GM10266 (cell line): ENCODE results near the gene ADSS1.

Source experiments
- DNase-seq: peaks from one replicate; pipeline ENCODE4 v3.0.0; 2012; ENCODE audit errors: extremely low spot score
- TF ChIP-seq, protein P1 (sequence below): IDR thresholded peaks from 2 replicates; pipeline ENCODE4 v1.5.1; 2012; ENCODE audit warnings: mild to moderate bottlenecking, low read depth; ENCODE audit not compliant: control insufficient read depth, insufficient read depth; ENCODE audit errors: missing control alignments

Gene ADSS1

DNA sequence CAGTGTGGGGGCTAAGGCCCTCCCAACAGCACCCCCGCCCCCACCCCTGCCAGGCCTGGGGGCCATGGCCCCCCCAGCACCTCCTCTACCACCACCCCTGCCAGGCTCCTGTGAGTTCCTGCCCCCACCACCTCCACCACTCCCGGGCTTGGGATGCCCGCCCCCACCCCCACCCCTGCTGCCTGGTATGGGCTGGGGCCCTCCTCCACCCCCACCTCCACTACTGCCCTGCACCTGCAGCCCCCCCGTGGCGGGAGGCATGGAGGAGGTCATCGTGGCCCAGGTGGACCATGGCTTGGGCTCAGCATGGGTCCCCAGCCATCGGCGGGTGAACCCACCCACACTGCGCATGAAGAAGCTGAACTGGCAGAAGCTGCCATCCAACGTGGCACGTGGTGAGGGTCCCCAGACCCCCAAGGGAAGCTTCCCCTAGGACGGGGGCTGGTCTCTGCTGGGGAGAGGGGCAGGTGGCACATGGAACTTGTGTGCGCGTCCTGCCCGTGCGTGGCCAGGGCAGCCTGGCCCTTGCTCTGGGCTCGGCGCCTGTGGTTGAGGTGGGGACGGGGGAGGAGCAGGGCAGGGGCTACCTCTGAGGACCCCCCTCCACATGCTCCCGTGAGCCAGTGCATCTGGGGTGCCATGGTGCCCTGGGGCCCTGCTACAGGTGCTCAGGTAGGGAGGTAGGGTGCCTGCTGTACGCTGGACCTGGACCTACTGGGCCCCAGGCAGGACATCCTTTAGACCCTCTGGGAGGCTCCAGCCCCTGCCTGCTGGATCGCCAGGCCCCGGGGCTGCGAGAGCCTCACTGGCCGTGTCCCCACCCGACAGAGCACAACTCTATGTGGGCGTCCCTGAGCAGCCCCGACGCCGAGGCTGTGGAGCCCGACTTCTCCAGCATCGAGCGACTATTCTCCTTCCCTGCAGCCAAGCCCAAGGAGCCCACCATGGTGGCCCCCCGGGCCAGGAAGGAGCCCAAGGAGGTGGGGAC, 16.1 kb upstream of the ADSS1 start:
- TF ChIP-seq, protein P1, sequence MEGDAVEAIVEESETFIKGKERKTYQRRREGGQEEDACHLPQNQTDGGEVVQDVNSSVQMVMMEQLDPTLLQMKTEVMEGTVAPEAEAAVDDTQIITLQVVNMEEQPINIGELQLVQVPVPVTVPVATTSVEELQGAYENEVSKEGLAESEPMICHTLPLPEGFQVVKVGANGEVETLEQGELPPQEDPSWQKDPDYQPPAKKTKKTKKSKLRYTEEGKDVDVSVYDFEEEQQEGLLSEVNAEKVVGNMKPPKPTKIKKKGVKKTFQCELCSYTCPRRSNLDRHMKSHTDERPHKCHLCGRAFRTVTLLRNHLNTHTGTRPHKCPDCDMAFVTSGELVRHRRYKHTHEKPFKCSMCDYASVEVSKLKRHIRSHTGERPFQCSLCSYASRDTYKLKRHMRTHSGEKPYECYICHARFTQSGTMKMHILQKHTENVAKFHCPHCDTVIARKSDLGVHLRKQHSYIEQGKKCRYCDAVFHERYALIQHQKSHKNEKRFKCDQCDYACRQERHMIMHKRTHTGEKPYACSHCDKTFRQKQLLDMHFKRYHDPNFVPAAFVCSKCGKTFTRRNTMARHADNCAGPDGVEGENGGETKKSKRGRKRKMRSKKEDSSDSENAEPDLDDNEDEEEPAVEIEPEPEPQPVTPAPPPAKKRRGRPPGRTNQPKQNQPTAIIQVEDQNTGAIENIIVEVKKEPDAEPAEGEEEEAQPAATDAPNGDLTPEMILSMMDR = no peak
- DNase-seq = no peak

GRCh38 chr14:104708606-104709268, 15.3 kb upstream of the ADSS1 start:
- DNase-seq = peak; percentile 96
- TF ChIP-seq, protein P1 = peak; percentile 96

GRCh38 chr14:104709387-104710039, 14.5 kb upstream of the ADSS1 start:
- TF ChIP-seq, protein P1 = no peak
- DNase-seq = no peak

GRCh38 chr14:104710071-104710735, 13.8 kb upstream of the ADSS1 start:
- no peak for DNase-seq
- TF ChIP-seq, protein P1 = no peak

- DNase-seq = no peak
- TF ChIP-seq, protein P1 = no peak
Measured at GRCh38 chr14:104712881-104713734, 10.9 kb upstream of the ADSS1 start.

- DNase-seq = no peak
- TF ChIP-seq, protein P1 = no peak
Measured at GRCh38 chr14:104714066-104714465, 10.0 kb upstream of the ADSS1 start.
